ENCODE measurements around the gene PIR. TPM values are rescaled to one million over a fixed set of nuclear protein-coding genes. Genes with fewer than 3 reads are reported as not detected.

PIR gene
- total and polyA plus RNA-seq, 2 of the 8 experiments (the other 6 are each of a cell fraction or from before 2014, with no cell fraction given) = 6.4 to 10.3 TPM

GRCh38 chrX:15515931-15516330, 22.8 kb upstream of the PIR start:
- no peak for TF ChIP-seq POLR2A (IDR thresholded peaks at IDR 0.05; ENCODE audit: control extremely low read depth in 1 of 2, low read depth in 2 of 2, low read length in 2 of 2)
- no peak for TF ChIP-seq SIX5 (IDR thresholded peaks at IDR 0.05; ENCODE audit: low read depth, low read length)
- no peak for TF ChIP-seq MAFK (IDR thresholded peaks at IDR 0.05; ENCODE audit: low read depth, low read length)
- no peak for TF ChIP-seq KDM5A (IDR thresholded peaks at IDR 0.05; ENCODE audit: low read length)
- TF ChIP-seq EGR1 (IDR thresholded peaks at IDR 0.05; ENCODE audit: borderline replicate concordance, low read depth, low read length) = no peak
- no peak overlapping the region for H2BK20ac ChIP-seq (ENCODE audit: low read length)
- ChIA-PET CTCF (ENCODE audit: partially characterized antibody) (interaction anchor here (1.5 kb wide), 1 partner anchor 45 kb away, joined by 3 read pairs; no protein-coding TSS in a partner anchor), POLR2A (ENCODE audit: partially characterized antibody) (no interaction called here)
- H3K18ac ChIP-seq (ENCODE audit: extremely low read depth, low read length) = no peak overlapping the region
- no peak overlapping the region for H3K27ac ChIP-seq (ENCODE audit: low read depth, low read length)
- H3K4me1 ChIP-seq (replicated peaks in 1 of 4; ENCODE audit: control insufficient read depth in 3 of 4, insufficient read depth in 4 of 4, low read length in 3 of 4) = no peaks in the 10 kb centered on the region
- no peaks in the 10 kb centered on the region for H3K9me3 ChIP-seq (ENCODE audit: insufficient read depth in 2 of 2, low read depth in 1 of 2, low read length in 1 of 2)
- H2AK5ac ChIP-seq (ENCODE audit: low read depth, low read length) = no peak overlapping the region
- H2BK15ac ChIP-seq (ENCODE audit: low read length) = no peak overlapping the region
- DNase-seq (ENCODE audit: low read depth in 1 of 2, low spot score in 2 of 2) (no peak), FAIRE-seq (peak; percentile 74)
- no peaks in the 10 kb centered on the region for H3K36me3 ChIP-seq (ENCODE audit: control insufficient read depth in 2 of 4, insufficient read depth in 4 of 4, low read length in 3 of 4)
- no peak overlapping the region for H4K8ac ChIP-seq (ENCODE audit: extremely low read depth, insufficient read depth, low read length)
- no peak overlapping the region for H3K4me3 ChIP-seq (ENCODE audit: extremely low read depth in 1 of 4, insufficient read depth in 2 of 4, low read depth in 3 of 4, low read length in 4 of 4)
- WGBS, 2 experiments (ENCODE audit: extremely low coverage in 1 of 2, insufficient coverage in 1 of 2, insufficient read length in 1 of 2, insufficient replicate concordance in 2 of 2, low coverage in 1 of 2, low lambda C conversion rate in 2 of 2, missing lambda C conversion rate in 1 of 2) = 84% methylated on average over 6 of the region's 6 CpGs; no CpG with 5 or more reads in 1 of the 2 experiments
- H3K23me2 ChIP-seq (ENCODE audit: low read depth, low read length) = no peaks in the 10 kb centered on the region
- H2BK5ac ChIP-seq (ENCODE audit: low read depth, low read length) = no peak overlapping the region
- H3K56ac ChIP-seq (replicated peaks; ENCODE audit: insufficient read length, low read depth, low read length) = no peak overlapping the region
- no peak overlapping the region for H3K4ac ChIP-seq (replicated peaks; ENCODE audit: insufficient read length, low read depth, low read length)
- H3K27me3 ChIP-seq (replicated peaks in 1 of 4; ENCODE audit: control insufficient read depth in 3 of 4, extremely low read depth in 1 of 4, insufficient read depth in 3 of 4, low read length in 3 of 4) = no peaks in the 10 kb centered on the region
- no peak overlapping the region; the same call in 1 of the 2 replicates for H2AFZ ChIP-seq (ENCODE audit: low read length)
- H4K91ac ChIP-seq (replicated peaks; ENCODE audit: insufficient read length, low read length) = no peak overlapping the region
- H3K4me2 ChIP-seq (ENCODE audit: insufficient read depth in 1 of 2, low read depth in 2 of 2, low read length in 2 of 2) = no peak overlapping the region
- H3K23ac ChIP-seq (ENCODE audit: insufficient read length) = no peak overlapping the region
- H4K20me1 ChIP-seq (replicated peaks in 1 of 2; ENCODE audit: control insufficient read depth in 1 of 2, insufficient read depth in 2 of 2, low read length in 2 of 2) = no peaks in the 10 kb centered on the region
- H2BK12ac ChIP-seq (ENCODE audit: low read depth, low read length) = no peak overlapping the region
- H2BK120ac ChIP-seq (replicated peaks; ENCODE audit: low read depth, low read length) = no peak overlapping the region
- no peak overlapping the region for H4K5ac ChIP-seq (ENCODE audit: insufficient read length, low read depth, low read length)
- no peak overlapping the region for H3K9ac ChIP-seq (replicated peaks in 1 of 4; ENCODE audit: extremely low read depth in 1 of 4, low read depth in 3 of 4, low read length in 3 of 4)
- H3K79me2 ChIP-seq (ENCODE audit: control insufficient read depth in 1 of 2, insufficient read depth in 2 of 2, low read length in 2 of 2) = no peaks in the 10 kb centered on the region
- H3K79me1 ChIP-seq (ENCODE audit: low read depth, low read length) = no peaks in the 10 kb centered on the region
- H3K14ac ChIP-seq (ENCODE audit: insufficient read length) = no peak overlapping the region

Measured in H1 (cell line).